HG03575 (cell line): ENCODE measurements around the gene RUFY1.
A peak's percentile ranks its signal among the peaks of the same experiment; 100 is the strongest.
"Not testable (repeated sequence)": the region's sequence is repeated elsewhere in the genome, so short reads cannot be mapped to it uniquely, and the experiment has no call there.

Experiments
- ATAC-seq: cut with Tn5 transposase; IDR thresholded peaks from one replicate; pipeline ENCODE4 v1.9.1; 2021; ENCODE audit not compliant: unreplicated experiment, insufficient number of reproducible peaks, low FRiP score; ENCODE audit errors: extremely low read depth

Gene RUFY1

DNA sequence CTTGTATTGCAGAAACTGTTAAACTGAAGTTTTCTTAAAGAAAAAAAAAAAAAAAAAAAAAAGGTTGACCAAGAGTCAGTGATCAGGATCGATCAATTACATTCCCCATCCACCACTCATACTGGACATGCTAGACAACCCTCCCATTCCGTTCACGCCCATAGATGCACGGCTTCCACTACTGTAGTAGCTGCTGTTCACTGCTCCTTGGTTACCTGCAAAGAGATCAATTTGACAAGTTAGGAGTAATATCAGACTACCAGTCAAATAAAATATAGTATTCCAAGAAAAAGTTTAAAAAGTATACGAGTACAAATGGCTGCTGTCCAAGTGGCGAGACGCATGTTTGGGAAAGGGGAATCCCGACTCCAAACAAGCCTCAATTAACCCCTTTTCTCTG is 64.4 kb downstream of the RUFY1 start:
- ATAC-seq = no peak

DNA sequence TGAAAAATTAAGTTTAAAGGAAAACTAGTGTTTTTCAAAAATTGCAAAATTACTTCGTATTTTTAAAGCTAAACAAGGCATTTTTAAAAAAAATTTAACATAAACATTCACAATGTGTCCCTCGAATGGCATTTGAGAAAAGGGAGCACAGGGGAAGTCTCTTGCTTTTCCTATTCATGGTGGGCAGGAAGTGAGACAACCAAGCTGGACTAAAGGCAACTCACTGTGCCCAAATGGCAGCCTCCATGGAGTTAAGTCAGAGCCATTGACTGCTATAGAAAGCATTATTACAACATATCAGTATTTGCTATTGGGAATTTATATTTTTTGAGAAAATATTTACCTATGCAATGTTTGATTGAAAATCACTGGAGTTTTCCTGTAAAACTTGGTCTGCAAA is 64.8 kb downstream of the RUFY1 start:
- ATAC-seq = no peak

DNA sequence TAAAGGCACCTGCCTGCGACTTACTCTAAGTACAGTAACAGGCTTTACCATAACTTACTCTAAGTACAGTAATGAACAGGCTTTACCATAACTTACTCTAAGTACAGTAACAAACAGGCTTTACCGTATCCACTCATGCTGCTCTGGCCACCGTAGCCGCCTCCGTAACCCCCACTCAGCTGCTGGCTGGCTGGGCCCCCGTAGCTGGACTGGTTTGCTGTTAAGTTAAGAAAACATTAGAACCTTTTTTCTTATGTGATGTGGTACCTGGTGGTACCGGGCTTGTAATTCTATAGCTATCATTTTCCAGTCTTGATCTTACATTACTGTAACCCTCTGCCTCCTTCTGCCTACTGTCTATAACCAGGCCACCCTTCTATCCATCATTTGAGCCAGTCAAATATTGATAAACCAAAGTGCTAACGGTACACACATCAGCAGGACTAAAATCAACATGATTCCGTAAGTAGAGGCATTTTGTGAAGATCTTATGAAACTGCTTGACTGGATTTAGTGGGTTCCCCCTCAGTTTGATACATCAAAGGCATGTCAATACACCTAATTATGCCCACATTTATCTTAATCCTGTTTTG is 65.7 kb downstream of the RUFY1 start:
- no peak for ATAC-seq

DNA sequence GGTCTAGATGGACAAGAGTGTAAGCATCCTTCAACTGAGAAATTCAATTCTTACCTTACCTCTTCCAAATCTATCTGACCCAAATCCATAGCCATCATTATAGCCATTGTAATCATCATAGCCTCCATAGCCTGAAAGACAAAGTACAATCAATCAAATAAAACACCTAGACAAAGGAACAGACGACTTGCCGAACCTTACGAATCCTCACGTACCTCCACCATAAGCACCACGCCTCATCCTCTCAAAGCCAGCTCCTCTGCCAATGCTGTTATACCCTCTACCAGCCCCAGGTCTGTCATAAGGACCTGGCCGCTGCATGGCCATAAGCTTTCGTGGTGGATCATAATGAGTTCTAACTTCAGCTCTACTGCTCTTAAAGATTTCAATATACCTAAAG is 67.6 kb downstream of the RUFY1 start:
- no peak for ATAC-seq

DNA sequence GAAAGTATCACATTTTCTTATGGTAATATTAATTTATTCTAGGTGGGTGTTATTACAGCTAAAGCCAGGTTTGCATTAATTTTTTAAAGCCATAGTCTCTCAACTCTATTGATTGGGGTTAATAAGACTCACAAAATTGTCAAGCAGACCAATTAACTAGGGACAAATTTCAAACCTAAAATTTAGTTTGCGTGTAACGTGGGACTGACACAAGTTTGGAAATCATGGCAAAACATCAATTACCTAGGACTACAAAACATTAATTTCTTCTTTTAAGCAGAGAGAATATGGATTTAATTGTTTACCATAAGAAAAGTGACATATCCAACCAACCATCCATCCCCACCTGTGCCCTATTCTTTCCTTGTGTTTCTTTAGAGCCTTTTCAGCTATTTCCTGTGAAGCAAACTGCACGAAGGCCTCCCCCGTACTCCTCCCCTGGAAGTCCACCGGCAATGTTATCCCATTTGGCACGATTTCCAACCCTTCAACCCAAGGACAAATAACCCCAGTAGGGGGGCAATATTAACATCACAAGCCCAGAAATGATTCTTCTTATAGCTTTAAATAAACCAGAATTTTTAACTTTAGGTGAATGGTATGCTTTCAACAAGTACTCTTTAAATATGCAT is 68.7 kb downstream of the RUFY1 start:
- no peak for ATAC-seq

DNA sequence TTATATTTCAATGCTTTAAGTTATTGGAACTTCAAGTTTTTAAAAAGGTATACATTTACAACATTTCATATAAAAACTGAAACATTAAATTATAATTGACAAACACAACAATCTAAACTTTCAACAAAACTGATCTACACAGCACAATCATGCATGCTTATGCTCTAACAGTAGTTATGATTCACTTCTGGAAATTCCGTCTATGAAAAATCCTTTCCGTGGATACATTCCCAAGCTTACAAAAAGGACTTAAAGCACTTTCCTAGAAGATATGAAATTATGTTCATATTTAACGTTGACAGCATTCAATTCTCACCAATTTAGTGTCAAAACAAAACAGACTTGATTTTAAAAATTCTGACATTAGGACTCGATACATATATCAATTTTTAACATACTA is 69.4 kb downstream of the RUFY1 start:
- ATAC-seq = no peak

DNA sequence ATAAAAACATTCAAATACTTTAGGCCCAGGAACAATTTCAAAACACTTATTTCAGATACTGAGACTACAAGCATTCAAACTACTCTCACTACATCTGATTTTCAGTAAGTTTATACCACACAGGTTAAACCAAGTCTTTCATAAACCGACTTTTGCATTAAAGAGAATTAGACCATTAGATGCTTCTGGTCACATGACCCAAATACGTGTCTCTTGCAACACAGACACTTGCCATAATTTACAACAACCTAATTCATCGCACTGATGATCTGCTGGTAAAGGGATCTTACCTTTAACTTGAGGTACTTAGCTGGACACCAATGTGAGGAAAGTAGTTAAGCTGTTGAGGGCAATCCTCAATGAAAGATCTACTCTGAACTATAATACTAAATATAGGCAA is 69.9 kb downstream of the RUFY1 start:
- ATAC-seq = no peak

DNA sequence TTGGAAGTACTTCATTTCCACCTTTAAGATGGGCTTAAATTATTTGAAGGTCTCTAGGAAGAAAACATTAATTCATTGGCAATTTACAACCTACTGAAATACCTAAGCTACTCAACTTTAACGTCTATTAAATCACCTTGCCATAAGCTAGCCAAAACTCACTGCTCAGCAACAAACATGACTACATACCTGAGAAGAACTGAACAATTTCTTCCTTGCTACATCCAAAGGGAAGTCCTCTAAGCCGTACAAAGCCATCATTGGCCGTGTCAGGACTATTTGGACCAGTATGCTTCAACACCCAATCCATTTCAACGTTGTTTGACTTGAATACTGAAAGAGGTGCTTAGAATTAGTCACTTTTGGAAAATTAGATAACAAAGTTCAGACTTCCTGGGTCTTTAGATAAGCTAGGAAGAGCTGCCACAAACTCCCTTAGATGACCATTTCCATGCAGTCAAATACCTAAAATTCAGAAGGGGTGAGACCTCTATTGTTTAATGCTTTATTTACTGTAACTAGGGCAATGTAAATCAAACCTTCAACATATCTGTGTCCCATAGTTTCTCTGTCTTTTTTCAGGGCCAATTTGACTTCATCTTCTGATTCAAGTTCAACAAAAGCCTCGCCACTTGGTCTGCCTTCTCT is 70.5 kb downstream of the RUFY1 start:
- no peak for ATAC-seq

DNA sequence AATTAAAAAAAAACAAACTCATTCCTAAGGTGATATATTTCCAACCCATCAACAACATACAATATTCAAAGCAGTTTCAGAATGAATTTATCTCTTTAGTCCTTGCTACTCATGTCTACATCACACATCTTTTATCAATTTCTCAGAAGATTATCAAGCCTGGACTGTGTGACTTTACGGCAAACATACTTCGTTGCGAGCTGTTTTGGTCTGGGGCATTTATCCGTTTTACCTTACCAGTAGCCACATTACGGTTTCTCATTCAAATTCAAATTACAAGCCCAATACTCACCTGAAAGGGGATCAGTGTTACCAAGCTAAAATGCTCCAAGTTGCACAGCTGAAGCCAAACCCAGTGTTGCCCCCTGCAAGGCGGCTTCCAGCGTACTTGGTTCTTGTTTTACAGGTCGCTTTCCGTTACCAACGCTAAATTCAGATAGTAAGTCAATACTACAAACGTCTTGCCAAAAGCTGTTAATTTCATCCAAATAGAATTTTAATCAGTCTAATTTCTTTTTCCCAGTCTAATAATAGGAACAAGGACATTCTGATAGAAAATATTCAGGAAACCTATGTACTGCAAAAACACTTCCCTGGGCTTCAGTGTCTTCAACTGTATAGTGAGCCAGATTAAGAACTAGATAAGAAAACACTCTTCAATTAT is 71.3 kb downstream of the RUFY1 start:
- ATAC-seq = no peak

DNA sequence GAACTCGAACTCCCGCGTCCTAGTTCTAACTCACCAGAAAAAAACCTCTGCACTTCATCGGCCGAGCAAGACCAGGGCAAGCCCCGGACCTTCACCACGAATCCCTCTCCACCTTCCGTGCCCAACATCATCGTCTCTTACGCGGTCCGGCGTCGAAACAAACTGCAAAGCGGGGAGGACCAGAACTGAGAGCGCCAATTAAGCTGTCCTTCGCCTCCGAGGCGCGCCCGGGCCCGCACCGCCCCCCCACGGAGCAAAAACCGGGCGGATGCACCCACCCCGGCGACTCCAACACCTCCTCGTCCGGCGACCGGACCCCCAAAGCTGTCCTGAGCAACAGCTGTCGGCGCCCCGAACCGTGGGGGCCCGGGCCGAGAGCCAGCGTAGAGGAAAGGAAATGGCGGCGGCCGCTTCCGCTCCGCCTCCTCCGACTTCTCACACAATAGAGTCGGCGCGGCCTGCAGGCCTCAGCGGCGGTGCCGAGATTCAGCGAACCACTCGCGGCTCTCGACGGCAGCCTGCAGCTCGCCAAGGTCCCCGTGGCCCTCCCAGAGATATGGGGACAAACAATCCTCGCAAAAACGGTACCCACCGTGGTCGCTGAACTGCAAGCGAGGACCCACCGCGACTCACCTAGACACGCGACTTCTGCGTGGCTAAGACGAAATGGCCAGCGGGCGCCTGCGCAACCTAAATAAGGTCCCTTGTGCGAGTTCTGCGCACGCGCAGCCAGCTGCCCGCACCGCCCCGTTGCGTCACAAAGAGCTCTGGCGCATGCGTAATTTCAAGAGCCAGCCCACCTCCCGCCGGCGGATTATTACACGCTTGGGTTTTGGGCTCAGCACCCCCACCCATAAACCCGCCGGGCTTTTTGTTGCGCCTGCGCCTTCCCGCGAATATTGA is 72.9 kb downstream of the RUFY1 start, which contains the start of gene HNRNPH1:
Gene HNRNPH1 (minus strand): TSS at position 669 of the 903 bp plus-strand sequence. CDS start 538 bp downstream, at position 131.
- ATAC-seq = peak; percentile 68

DNA sequence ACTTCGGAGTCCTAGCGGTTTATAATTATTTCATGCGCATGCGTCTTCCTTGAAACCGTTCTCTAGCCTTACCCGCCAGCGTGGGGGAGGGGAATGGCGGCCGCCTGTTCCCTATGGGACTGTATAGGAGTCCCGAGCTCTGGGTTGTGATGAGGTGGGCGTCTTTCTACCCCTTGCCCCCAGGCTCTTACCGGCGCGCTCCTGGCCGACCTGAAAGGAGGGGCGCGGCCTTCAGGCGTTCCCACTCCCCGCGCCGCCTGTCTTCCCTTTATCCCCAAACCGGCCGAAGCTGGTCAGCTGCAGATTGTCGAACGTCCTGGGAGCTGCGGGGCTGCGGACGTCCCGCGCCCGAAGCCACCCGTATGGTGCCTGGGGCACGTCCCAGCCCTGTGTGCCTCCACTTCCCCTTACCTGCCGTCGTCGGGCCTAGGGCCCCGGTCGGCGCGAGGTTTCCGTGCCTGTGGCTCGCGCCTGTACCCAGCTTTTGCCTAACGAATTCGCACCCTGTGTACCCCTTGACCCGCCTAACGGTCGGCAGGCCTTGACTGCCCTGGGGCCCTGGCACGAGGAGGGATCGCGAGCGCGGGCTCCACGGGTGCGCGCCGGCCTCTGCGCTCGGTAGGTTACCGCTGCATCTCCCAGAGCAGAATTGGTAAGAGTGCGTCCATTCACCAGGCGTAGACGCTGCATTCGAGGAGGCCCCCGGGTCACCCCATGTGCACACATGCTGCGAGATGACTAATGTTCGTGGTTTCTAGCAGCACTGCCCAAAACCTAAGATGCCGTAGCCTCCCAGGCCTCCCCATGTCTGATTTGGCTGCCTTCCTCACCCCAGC is 73.8 kb downstream of the RUFY1 start:
- no peak for ATAC-seq

DNA sequence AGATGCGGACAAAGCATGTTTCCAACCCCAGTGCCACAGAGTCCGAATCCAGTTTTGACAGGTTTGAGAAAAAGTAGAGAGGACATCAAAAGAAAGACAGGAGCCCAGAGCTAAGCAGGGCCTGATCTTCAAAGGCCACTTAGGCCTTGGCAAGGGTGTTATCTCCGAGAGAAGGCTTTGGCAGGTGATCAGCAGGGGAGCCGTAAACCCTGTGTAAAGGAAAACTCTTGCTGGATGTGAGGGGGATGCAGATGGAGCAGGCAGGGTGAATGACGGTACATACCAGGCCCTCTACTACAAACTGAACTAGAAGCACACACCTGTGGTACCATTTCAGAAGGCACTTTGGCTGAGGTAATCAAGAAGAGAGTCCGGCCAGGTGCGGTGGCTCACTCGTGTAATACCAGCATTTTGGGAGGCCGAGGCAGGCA is 74.5 kb downstream of the RUFY1 start:
- ATAC-seq = no peak

DNA sequence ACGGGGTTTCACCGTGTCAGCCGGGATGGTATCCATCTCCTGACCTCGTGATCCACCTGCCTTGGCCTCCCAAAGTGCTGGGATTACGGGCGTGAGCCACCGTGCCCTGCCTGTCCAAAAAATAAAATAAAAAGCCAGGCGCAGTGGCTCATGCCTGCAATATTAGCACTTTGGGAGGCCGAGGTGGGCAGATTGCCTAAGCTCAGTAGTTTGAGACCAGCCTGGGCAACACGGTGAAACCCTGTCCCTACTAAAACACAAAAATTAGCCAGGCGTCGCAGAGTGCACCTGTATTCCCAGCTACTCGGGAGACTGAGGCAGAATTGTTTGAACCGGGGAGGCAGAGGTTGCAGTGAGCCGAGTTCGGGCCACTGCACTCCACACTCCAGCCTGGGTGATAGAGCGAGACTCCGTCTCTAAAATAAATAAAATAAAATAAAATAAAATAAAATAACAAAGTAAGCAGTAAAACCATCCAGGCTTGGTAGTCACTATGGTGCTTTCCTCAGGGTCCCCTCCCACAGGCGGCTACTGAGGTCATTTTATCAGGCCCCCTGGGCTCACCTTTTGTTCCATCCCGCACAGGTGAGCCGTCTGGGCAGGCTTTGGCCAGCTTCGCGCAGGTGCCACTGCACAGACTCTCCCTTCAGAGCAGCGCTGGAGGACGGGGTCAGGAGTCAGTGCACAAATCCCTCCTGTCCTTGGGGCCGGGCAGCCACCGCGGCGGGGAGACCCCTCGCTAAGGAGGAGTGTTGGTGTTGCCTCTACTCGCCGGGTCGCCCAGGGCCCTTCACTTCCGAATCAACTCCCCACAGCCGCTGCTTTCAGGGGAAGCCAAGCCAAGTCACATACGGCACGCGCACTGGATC is 83.4 kb downstream of the RUFY1 start:
- ATAC-seq = not testable (repeated sequence)

DNA sequence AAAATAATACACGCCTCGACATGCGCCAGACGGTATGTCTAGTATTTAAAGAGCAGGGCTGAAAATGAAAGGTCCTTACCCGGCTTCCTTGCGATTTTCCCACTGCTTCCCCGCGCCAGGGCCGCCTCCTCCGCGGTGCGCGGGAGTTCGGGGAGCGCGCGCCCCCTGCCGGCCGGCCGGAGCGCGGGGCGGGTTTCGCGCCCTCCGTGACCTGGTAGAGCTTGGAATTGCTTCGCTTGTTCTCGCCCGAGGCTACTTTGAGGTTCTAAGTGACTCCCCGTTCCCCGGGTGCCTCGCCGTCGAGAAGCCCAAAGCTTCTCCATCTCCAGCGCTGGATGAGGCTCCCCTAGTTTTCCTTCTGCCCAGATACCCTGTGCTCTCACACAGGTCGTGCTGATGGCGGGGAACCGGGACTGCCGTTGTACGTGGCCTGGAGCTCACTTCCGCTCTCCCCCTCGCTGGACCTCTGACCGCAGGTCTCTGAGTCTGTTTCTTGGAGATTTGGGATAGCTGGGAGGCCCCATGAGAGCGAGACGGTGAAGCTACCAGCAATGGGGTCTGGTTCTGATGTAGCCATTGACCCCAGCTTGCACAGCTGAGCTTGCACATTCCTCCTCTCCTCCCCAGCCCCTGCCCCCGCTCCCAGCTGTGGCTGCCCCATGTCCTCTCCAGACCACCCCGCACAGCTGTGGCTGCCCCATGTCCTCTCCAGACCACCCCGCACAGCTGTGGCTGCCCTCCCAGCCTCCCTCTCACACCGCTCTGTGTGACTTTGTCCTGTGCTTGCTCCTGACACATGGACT is 84.2 kb downstream of the RUFY1 start:
- not testable (repeated sequence) for ATAC-seq

DNA sequence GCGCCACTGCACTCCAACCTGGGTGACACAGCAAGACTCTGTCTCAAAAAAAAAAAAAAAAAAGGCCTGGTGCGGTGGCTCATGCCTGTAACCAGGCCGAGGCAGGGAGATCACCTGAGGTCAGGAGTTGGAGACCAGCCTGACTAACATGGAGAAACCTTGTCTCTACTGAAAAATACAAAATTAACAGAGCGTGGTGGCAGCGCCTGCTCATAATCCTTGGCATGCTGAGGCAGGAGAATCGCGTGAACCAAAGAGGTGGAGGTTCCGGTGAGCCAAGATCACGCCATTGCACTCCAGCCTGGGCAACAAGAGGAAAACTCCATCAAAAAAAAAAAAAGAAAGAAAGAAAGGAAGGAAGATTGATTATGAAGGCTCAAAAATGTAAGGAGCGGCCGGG is 88.9 kb downstream of the RUFY1 start:
- not testable (repeated sequence) for ATAC-seq

DNA sequence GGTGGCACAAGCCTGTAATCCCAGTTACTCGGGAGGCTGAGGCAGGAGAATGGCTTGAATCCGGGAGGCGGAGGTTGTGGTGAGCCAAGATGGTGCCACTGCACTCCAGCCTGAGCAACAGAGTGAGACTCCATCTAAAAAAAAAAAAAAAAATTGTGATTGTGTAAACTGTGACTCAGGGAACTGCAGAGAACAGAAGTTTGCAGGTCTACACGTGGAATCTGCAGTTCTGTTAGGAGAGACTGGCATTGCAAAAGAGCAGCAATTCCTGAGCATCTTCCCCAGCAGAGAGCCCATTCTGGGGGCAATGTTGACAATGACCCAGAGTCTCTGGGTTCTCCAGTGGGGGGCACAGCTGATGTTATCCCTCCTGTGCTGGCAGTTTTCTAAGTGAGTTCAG is 91.4 kb downstream of the RUFY1 start:
- ATAC-seq = not testable (repeated sequence)
